ENCODE data around the gene HIVEP3. TPM values are rescaled to one million over a fixed set of nuclear protein-coding genes. Genes with fewer than 3 reads are reported as not detected.

The HIVEP3 gene
- total RNA-seq, 5 donors from 2014 or later (not counting 1 experiment from before 2014, with no cell fraction given), result 7.0 to 15.3 (median 8.8) TPM

- Mint-ChIP-seq H3K4me1 (peaks cover 16 to 48% (median 18%) of the 10 kb centered on the region in 3 donors), H3K9me3 (no peaks in the 10 kb centered on the region), H3K4me3 (no peak overlapping the region), H3K36me3 (no peaks in the 10 kb centered on the region), H3K27me3 (no peaks in the 10 kb centered on the region), H3K27ac (no peak overlapping the region)
- no peak for DNase-seq
- H3K4me1 ChIP-seq (ENCODE audit: control insufficient read depth in 1 of 2, extremely low read depth in 1 of 2, insufficient read depth in 2 of 2, low read length in 2 of 2), result no peaks in the 10 kb centered on the region
- no peaks in the 10 kb centered on the region for H3K9me3 ChIP-seq
- H3K27ac ChIP-seq (ENCODE audit: low read length), result no peak overlapping the region
- no peaks in the 10 kb centered on the region for H3K36me3 ChIP-seq (ENCODE audit: control insufficient read depth in 2 of 2, extremely low read depth in 1 of 2, insufficient read depth in 1 of 2, low read length in 1 of 2)
- H3K27me3 ChIP-seq (replicated peaks in 1 of 2; ENCODE audit: control insufficient read depth in 2 of 2, extremely low read depth in 1 of 2, insufficient read depth in 2 of 2, low read length in 1 of 2), result no peaks in the 10 kb centered on the region
- H3K4me3 ChIP-seq (ENCODE audit: control insufficient read depth in 1 of 2, extremely low read depth in 1 of 2, low read length in 1 of 2), result no peak overlapping the region
- ATAC-seq (replicated peaks in 1 of 4), result no peak
- CTCF ChIA-PET, result interaction anchor here in 1 of 2 donors (0.6 kb wide), 2 partner anchors 10 to 378 kb away, joined by 3 to 5 read pairs; no protein-coding TSS in a partner anchor
- POLR2A ChIA-PET, result no interaction called here
- WGBS (ENCODE audit: insufficient coverage), result 100% methylated on average over 1 of the region's 3 CpGs
Measured at GRCh38 chr1:41875487-41875886, 43.2 kb downstream of the HIVEP3 start.

- Mint-ChIP-seq H3K36me3 (no peaks in the 10 kb centered on the region), H3K27me3 (no peaks in the 10 kb centered on the region), H3K9me3 (no peaks in the 10 kb centered on the region), H3K4me1 (peaks cover 18 to 44% (median 18%) of the 10 kb centered on the region in 3 donors), H3K27ac (no peak overlapping the region), H3K4me3 (no peak overlapping the region)
- Histone ChIP-seq H3K4me1 (ENCODE audit: control insufficient read depth in 1 of 2, extremely low read depth in 1 of 2, insufficient read depth in 2 of 2, low read length in 2 of 2) (no peaks in the 10 kb centered on the region), H3K27me3 (replicated peaks in 1 of 2; ENCODE audit: control insufficient read depth in 2 of 2, extremely low read depth in 1 of 2, insufficient read depth in 2 of 2, low read length in 1 of 2) (no peaks in the 10 kb centered on the region), H3K36me3 (ENCODE audit: control insufficient read depth in 2 of 2, extremely low read depth in 1 of 2, insufficient read depth in 1 of 2, low read length in 1 of 2) (no peaks in the 10 kb centered on the region), H3K27ac (ENCODE audit: low read length) (no peak overlapping the region), H3K4me3 (ENCODE audit: control insufficient read depth in 1 of 2, extremely low read depth in 1 of 2, low read length in 1 of 2) (no peak overlapping the region), H3K9me3 (no peaks in the 10 kb centered on the region)
- 92% methylated on average over 6 of the region's 7 CpGs for WGBS (ENCODE audit: insufficient coverage)
- ATAC-seq (replicated peaks in 1 of 4) (peak in 1 of 4 experiments; percentile 26), DNase-seq (no peak)
- ChIA-PET CTCF (no interaction called here), POLR2A (no interaction called here)
Measured at GRCh38 chr1:41874903-41875411, 43.8 kb downstream of the HIVEP3 start.

DNA sequence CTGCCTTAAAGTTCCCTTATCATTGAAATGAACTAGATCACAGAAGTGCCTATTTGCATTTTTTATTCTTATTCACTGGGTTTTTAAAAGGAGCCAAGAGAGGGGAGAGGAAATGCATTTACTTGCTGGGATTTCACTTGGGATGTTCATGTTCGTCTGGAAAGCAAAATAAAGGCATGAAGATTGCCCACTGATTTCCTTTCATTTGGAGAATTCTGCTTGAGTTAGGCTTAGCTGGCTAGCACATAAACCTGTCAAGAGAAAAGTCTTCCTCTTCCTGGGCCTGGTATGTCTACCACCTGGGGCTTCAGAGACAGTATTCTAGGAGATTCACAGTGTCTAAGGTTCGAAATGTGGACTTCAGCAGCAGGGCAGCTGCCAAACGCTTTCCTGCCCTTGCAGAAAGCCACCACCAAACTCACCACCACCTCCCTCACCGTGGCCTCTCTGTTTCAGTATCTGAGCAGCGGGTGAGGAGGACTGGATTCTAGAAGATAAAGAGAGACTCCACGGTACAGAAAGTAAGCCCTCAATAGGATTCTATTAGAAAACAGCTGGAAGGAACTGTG lies 44.5 kb downstream of the HIVEP3 start:
- ATAC-seq (replicated peaks in 1 of 4) (no peak), DNase-seq (no peak)
- H3K27ac Mint-ChIP-seq, result no peak overlapping the region
- no peaks in the 10 kb centered on the region for H3K9me3 Mint-ChIP-seq
- 83% methylated on average over 1 of the region's 6 CpGs for WGBS (ENCODE audit: insufficient coverage)
- no peak overlapping the region for H3K4me3 Mint-ChIP-seq
- H3K9me3 ChIP-seq, result no peaks in the 10 kb centered on the region
- peaks cover 19 to 46% (median 20%) of the 10 kb centered on the region in 3 donors for H3K4me1 Mint-ChIP-seq
- H3K27ac ChIP-seq (ENCODE audit: low read length), result no peak overlapping the region
- H3K4me1 ChIP-seq (ENCODE audit: control insufficient read depth in 1 of 2, extremely low read depth in 1 of 2, insufficient read depth in 2 of 2, low read length in 2 of 2), result no peaks in the 10 kb centered on the region
- no peaks in the 10 kb centered on the region for H3K27me3 Mint-ChIP-seq
- ChIA-PET CTCF (no interaction called here), POLR2A (no interaction called here)
- H3K27me3 ChIP-seq (replicated peaks in 1 of 2; ENCODE audit: control insufficient read depth in 2 of 2, extremely low read depth in 1 of 2, insufficient read depth in 2 of 2, low read length in 1 of 2), result no peaks in the 10 kb centered on the region
- H3K36me3 Mint-ChIP-seq, result no peaks in the 10 kb centered on the region
- no peaks in the 10 kb centered on the region for H3K36me3 ChIP-seq (ENCODE audit: control insufficient read depth in 2 of 2, extremely low read depth in 1 of 2, insufficient read depth in 1 of 2, low read length in 1 of 2)
- no peak overlapping the region for H3K4me3 ChIP-seq (ENCODE audit: control insufficient read depth in 1 of 2, extremely low read depth in 1 of 2, low read length in 1 of 2)

DNA sequence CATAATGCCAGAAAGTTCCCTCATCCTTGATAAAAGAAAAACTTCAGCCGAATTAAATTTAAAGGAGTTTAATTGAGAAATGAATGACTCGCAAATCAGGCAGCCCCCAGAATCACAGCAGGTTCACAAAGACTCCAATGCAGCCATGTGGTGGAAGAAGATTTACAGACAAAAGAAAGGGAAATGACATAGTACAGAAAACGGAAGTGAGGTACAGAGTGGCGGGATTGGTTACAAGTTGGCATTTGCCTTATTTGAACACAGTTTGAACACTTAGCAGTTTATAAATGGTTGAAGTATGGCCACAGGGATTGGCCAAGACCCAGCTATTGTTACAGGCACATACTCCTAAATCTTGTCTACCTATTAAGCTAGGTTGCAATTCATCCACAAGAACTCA lies 46.6 kb downstream of the HIVEP3 start:
- ATAC-seq (replicated peaks in 1 of 4), result no peak
- no peak overlapping the region for H3K4me3 ChIP-seq (ENCODE audit: control insufficient read depth in 1 of 2, extremely low read depth in 1 of 2, low read length in 1 of 2)
- ChIA-PET POLR2A (interaction anchor here in 1 of 2 donors (0.6 kb wide), 1 partner anchor 25 kb away, joined by 4 read pairs; no protein-coding TSS in a partner anchor), CTCF (no interaction called here)
- peaks cover 0 to 2% of the 10 kb centered on the region in 2 experiments for H3K4me1 ChIP-seq (ENCODE audit: control insufficient read depth in 1 of 2, extremely low read depth in 1 of 2, insufficient read depth in 2 of 2, low read length in 2 of 2)
- no peak overlapping the region for H3K27ac Mint-ChIP-seq
- H3K9me3 Mint-ChIP-seq, result no peaks in the 10 kb centered on the region
- no peaks in the 10 kb centered on the region for H3K27me3 Mint-ChIP-seq
- no peaks in the 10 kb centered on the region for H3K36me3 ChIP-seq (ENCODE audit: control insufficient read depth in 2 of 2, extremely low read depth in 1 of 2, insufficient read depth in 1 of 2, low read length in 1 of 2)
- DNase-seq, result no peak
- H3K27me3 ChIP-seq (replicated peaks in 1 of 2; ENCODE audit: control insufficient read depth in 2 of 2, extremely low read depth in 1 of 2, insufficient read depth in 2 of 2, low read length in 1 of 2), result no peaks in the 10 kb centered on the region
- peaks cover 28 to 48% (median 29%) of the 10 kb centered on the region in 3 donors for H3K4me1 Mint-ChIP-seq
- H3K27ac ChIP-seq (ENCODE audit: low read length), result no peak overlapping the region
- H3K36me3 Mint-ChIP-seq, result no peaks in the 10 kb centered on the region
- H3K4me3 Mint-ChIP-seq, result no peak overlapping the region
- H3K9me3 ChIP-seq, result no peaks in the 10 kb centered on the region
- WGBS (ENCODE audit: insufficient coverage), result 92% methylated on average over 3 of the region's 4 CpGs

DNA sequence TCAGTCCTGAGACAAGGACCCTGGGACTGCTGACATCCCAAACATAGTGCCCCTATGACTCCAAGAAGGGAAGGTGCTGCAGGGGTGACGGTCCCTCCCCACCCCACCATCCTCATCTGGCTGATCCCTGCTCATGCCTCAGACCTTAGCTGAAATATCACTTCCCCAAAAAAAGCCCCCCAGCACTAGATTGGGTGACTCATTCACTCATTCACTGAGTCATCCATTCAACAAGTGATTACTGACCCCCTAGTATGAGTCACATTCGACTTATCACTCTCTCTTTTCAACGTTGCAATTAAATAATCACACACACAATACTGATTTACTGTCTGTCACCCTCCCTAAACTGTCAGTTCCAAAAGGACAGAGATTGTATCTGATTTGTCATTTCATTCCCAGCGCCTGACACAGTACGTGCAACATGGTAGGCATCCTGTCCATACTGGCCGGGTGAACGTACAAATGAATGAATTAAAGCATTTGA lies 48.6 kb downstream of the HIVEP3 start:
- Histone ChIP-seq H3K36me3 (ENCODE audit: control insufficient read depth in 2 of 2, extremely low read depth in 1 of 2, insufficient read depth in 1 of 2, low read length in 1 of 2) (no peaks in the 10 kb centered on the region), H3K27ac (ENCODE audit: low read length) (no peak overlapping the region), H3K27me3 (replicated peaks in 1 of 2; ENCODE audit: control insufficient read depth in 2 of 2, extremely low read depth in 1 of 2, insufficient read depth in 2 of 2, low read length in 1 of 2) (no peaks in the 10 kb centered on the region), H3K4me3 (ENCODE audit: control insufficient read depth in 1 of 2, extremely low read depth in 1 of 2, low read length in 1 of 2) (no peak overlapping the region), H3K9me3 (no peaks in the 10 kb centered on the region), H3K4me1 (ENCODE audit: control insufficient read depth in 1 of 2, extremely low read depth in 1 of 2, insufficient read depth in 2 of 2, low read length in 2 of 2) (peaks cover 0 to 2% of the 10 kb centered on the region in 2 experiments)
- no peak overlapping the region for H3K4me3 Mint-ChIP-seq
- CTCF ChIA-PET, result no interaction called here
- H3K27me3 Mint-ChIP-seq, result no peaks in the 10 kb centered on the region
- H3K36me3 Mint-ChIP-seq, result no peaks in the 10 kb centered on the region
- WGBS (ENCODE audit: insufficient coverage), result 47% methylated on average over 5 of the region's 7 CpGs
- no peak for ATAC-seq (replicated peaks in 1 of 4)
- H3K4me1 Mint-ChIP-seq, result peaks cover 20 to 32% (median 23%) of the 10 kb centered on the region in 3 donors
- no peak for DNase-seq
- POLR2A ChIA-PET, result no interaction called here
- H3K27ac Mint-ChIP-seq, result no peak overlapping the region
- H3K9me3 Mint-ChIP-seq, result no peaks in the 10 kb centered on the region

- peaks cover 0 to 2% of the 10 kb centered on the region in 2 experiments for H3K4me1 ChIP-seq (ENCODE audit: control insufficient read depth in 1 of 2, extremely low read depth in 1 of 2, insufficient read depth in 2 of 2, low read length in 2 of 2)
- ATAC-seq (replicated peaks in 1 of 4), result peak in 3 of 4 experiments; percentile 50 to 55 (median 54)
- POLR2A ChIA-PET, result interaction anchor here in 1 of 2 donors (0.6 kb wide), 1 partner anchor 64 kb away, joined by 4 read pairs; no protein-coding TSS in a partner anchor
- Mint-ChIP-seq H3K27ac (peak overlapping the region in 1 of 2 donors; percentile 29), H3K4me3 (no peak overlapping the region), H3K36me3 (peaks cover under 1% of the 10 kb centered on the region), H3K4me1 (peaks cover 15 to 19% (median 17%) of the 10 kb centered on the region in 3 donors), H3K27me3 (no peaks in the 10 kb centered on the region), H3K9me3 (no peaks in the 10 kb centered on the region)
- no peaks in the 10 kb centered on the region for H3K36me3 ChIP-seq (ENCODE audit: control insufficient read depth in 2 of 2, extremely low read depth in 1 of 2, insufficient read depth in 1 of 2, low read length in 1 of 2)
- no peaks in the 10 kb centered on the region for H3K27me3 ChIP-seq (replicated peaks in 1 of 2; ENCODE audit: control insufficient read depth in 2 of 2, extremely low read depth in 1 of 2, insufficient read depth in 2 of 2, low read length in 1 of 2)
- no peak overlapping the region for H3K27ac ChIP-seq (ENCODE audit: low read length)
- CTCF ChIA-PET, result interaction anchor here (0.6 kb wide), 2 partner anchors 51 to 196 kb away, joined by 4 to 8 read pairs; no protein-coding TSS in a partner anchor
- peak in 1 of 35 experiments; percentile 48 for DNase-seq
- no peaks in the 10 kb centered on the region for H3K9me3 ChIP-seq
- WGBS (ENCODE audit: insufficient coverage), result 27% methylated on average over 3 of the region's 6 CpGs
- no peak overlapping the region for H3K4me3 ChIP-seq (ENCODE audit: control insufficient read depth in 1 of 2, extremely low read depth in 1 of 2, low read length in 1 of 2)
Measured at GRCh38 chr1:41868241-41868998, 50.3 kb downstream of the HIVEP3 start.

Measured in T-cell (primary cell).